Measurements from ENCODE around the gene C1orf94. TPM values are rescaled to one million over a fixed set of nuclear protein-coding genes. Genes with fewer than 3 reads are reported as not detected.
"Not testable (repeated sequence)": the region's sequence is repeated elsewhere in the genome, so short reads cannot be mapped to it uniquely, and the experiment has no call there.

Gene C1orf94
- total RNA-seq, 1 donor from 2014 or later: not detected

DNA sequence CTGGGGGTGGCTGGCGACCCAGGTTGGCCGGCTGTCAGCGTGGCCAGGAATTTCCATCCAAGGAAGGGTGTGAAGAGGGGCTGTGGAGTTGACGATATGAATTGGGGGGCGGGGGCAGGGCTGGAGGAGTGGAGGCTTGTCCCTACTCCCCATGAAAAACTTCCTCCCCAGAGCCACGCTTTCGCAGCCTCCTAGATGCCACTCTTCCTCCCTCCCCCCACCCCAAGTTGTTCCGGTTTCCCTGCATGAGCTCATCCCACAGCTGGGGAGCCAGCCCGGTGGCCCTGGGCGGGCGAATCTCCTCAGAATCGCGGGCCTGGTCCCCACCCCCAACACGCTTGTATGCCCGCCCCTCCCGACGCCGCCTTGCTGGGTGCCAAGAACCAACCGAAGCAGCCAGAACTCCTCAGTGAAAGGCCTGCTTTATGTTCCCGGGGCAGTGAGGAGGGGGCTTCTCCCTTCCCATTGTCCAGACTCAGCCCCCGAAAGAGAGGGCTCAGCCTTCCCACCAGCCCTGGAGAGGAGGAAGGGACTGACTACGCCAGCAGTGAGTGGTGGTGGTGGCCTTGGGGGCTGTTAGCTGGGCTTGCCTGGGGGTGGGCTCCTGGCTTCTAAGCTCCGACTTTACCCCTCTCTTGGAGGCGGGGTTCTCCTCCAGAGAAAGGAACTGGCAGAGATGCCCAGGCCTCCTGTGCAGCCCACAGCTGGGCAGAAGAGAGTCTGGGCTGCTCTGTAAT is 9.9 kb upstream of the C1orf94 start:
- no peak for DNase-seq (ENCODE audit: extremely low spot score, unreplicated experiment)
- Mint-ChIP-seq H3K27me3 (ENCODE audit: unreplicated experiment) (peaks cover 45% of the 10 kb centered on the region), H3K4me1 (ENCODE audit: unreplicated experiment) (peaks cover 16% of the 10 kb centered on the region), H3K36me3 (ENCODE audit: unreplicated experiment) (no peaks in the 10 kb centered on the region), H3K9me3 (ENCODE audit: unreplicated experiment) (no peaks in the 10 kb centered on the region), H3K4me3 (ENCODE audit: unreplicated experiment) (no peak overlapping the region), H3K27ac (ENCODE audit: unreplicated experiment) (no peak overlapping the region)
- TF ChIP-seq, protein P1, sequence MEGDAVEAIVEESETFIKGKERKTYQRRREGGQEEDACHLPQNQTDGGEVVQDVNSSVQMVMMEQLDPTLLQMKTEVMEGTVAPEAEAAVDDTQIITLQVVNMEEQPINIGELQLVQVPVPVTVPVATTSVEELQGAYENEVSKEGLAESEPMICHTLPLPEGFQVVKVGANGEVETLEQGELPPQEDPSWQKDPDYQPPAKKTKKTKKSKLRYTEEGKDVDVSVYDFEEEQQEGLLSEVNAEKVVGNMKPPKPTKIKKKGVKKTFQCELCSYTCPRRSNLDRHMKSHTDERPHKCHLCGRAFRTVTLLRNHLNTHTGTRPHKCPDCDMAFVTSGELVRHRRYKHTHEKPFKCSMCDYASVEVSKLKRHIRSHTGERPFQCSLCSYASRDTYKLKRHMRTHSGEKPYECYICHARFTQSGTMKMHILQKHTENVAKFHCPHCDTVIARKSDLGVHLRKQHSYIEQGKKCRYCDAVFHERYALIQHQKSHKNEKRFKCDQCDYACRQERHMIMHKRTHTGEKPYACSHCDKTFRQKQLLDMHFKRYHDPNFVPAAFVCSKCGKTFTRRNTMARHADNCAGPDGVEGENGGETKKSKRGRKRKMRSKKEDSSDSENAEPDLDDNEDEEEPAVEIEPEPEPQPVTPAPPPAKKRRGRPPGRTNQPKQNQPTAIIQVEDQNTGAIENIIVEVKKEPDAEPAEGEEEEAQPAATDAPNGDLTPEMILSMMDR (IDR thresholded peaks at IDR 0.05): no peak

DNA sequence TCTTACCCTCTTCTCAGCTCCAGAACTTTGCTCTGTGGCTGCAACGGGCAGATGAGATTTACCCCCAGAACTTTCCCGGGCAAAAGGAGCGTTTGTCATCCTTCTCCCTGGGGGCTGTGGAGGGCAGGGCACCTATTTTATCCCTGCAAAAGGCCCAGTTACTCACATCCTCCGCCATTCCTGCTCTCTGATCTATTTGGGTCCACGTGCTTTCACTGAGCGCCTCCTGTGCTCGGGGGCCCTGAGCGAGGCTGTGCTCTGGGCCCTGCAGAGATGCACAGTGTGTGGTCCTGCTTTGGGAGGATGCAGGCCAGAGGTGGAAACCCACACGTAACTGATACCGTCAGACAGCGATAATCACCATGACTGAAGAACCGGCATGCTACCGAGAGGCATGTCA is 9.3 kb upstream of the C1orf94 start:
- Mint-ChIP-seq H3K4me3 (ENCODE audit: unreplicated experiment) (no peak overlapping the region), H3K9me3 (ENCODE audit: unreplicated experiment) (no peaks in the 10 kb centered on the region), H3K27ac (ENCODE audit: unreplicated experiment) (no peak overlapping the region), H3K4me1 (ENCODE audit: unreplicated experiment) (peaks cover 16% of the 10 kb centered on the region), H3K36me3 (ENCODE audit: unreplicated experiment) (no peaks in the 10 kb centered on the region), H3K27me3 (ENCODE audit: unreplicated experiment) (peaks cover 41% of the 10 kb centered on the region)
- TF ChIP-seq, protein P1 (IDR thresholded peaks at IDR 0.05): no peak
- DNase-seq (ENCODE audit: extremely low spot score, unreplicated experiment): no peak

DNA sequence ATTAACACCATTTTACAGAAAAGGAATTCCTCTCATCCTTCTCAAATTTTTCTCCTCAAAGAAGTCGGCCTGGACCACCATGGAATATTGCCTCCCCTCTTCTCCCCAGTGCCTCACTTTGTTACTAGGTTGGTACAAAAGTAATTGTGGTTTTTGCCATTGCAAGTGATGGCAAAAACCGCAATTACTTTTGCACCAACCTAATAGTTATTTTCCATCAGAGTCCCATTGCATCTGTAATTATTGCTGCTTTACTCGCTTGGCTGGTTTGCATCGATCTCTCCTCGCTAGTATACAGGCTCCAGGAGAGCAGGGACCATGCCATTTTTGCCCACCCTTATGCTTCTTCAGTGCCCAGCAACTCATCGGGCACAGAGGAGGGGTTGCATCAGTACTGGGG is 963 bp upstream of the C1orf94 start:
- Mint-ChIP-seq H3K4me3 (ENCODE audit: unreplicated experiment) (no peak overlapping the region), H3K27me3 (ENCODE audit: unreplicated experiment) (no peaks in the 10 kb centered on the region), H3K27ac (ENCODE audit: unreplicated experiment) (no peak overlapping the region), H3K36me3 (ENCODE audit: unreplicated experiment) (no peaks in the 10 kb centered on the region), H3K4me1 (ENCODE audit: unreplicated experiment) (no peaks in the 10 kb centered on the region), H3K9me3 (ENCODE audit: unreplicated experiment) (no peaks in the 10 kb centered on the region)
- DNase-seq (ENCODE audit: extremely low spot score, unreplicated experiment): no peak
- TF ChIP-seq, protein P1 (IDR thresholded peaks at IDR 0.05): no peak

DNA sequence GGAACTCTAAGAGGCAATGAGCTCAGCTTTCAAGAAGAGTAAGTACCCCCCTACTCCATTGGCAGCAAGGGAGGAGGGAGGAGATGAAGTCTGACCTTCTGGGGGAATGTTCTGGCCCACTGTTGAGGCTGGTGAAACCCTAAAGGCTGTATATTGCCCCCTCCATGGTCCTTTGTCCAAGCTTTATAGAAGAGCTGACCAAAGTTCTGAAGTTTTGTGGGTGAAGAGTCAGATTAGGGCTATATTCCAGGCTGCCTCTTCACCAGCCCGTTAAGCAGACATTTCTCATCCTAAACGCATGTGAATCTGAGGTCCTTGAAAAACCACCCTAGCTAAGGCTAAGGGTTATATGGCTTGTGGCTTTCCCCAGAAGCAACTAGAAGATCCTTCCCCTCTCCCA is 1.4 kb downstream of the C1orf94 start:
- no peak for DNase-seq (ENCODE audit: extremely low spot score, unreplicated experiment)
- H3K9me3 Mint-ChIP-seq (ENCODE audit: unreplicated experiment): no peaks in the 10 kb centered on the region
- H3K27me3 Mint-ChIP-seq (ENCODE audit: unreplicated experiment): no peaks in the 10 kb centered on the region
- H3K4me1 Mint-ChIP-seq (ENCODE audit: unreplicated experiment): no peaks in the 10 kb centered on the region
- H3K4me3 Mint-ChIP-seq (ENCODE audit: unreplicated experiment): no peak overlapping the region
- no peak overlapping the region for H3K27ac Mint-ChIP-seq (ENCODE audit: unreplicated experiment)
- TF ChIP-seq, protein P1 (IDR thresholded peaks at IDR 0.05): no peak
- no peaks in the 10 kb centered on the region for H3K36me3 Mint-ChIP-seq (ENCODE audit: unreplicated experiment)

DNA sequence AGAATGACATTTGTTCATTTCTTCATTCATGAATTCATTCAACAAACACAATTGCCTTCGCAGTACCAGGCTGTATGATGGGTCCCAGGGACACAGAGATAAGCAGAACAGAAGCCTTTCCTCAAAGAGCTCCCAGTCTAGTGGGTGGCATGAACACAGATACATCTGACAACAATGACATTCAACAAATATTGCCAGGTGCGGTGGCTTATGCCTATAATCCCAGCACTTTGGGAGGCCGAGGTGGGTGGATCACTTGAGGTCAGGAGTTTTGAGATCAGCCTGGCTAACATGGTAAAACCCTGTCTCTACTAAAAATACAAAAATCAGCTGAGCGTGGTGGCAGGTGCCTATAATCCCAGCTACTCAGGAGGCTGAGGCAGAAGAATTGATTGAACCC is 6.7 kb downstream of the C1orf94 start:
- H3K9me3 Mint-ChIP-seq (ENCODE audit: unreplicated experiment); DNase-seq (ENCODE audit: extremely low spot score, unreplicated experiment); H3K27me3 Mint-ChIP-seq (ENCODE audit: unreplicated experiment); H3K36me3 Mint-ChIP-seq (ENCODE audit: unreplicated experiment); H3K4me3 Mint-ChIP-seq (ENCODE audit: unreplicated experiment); H3K27ac Mint-ChIP-seq (ENCODE audit: unreplicated experiment); H3K4me1 Mint-ChIP-seq (ENCODE audit: unreplicated experiment): not testable (repeated sequence)

All from osteocyte (in vitro differentiated cells).